DND-41 (cell line): ENCODE measurements around the gene KIFAP3.

Experiments used
- ATAC-seq: fragments of 200-7000 bp; cut with Tn5 transposase; 3 replicates; pipeline ENCODE4 v1.9.1; 2021; ENCODE audit warnings: low read depth; ENCODE audit not compliant: insufficient read depth
- DNase-seq: peaks from one replicate; pipeline ENCODE4 v3.0.0-alpha.2; 2020
- H2AFZ ChIP-seq: 2 replicates; pipeline ENCODE4 v1.6.0; 2012; ENCODE audit warnings: low read depth, low read length
- H3K27ac ChIP-seq: 2 replicates; pipeline ENCODE4 v1.5.1; 2012; ENCODE audit warnings: low read length, inconsistent platforms
- H3K27me3 ChIP-seq: fragments of 200-600 bp; sonication (generic); 2 replicates; pipeline ENCODE4 v1.6.0; 2012; ENCODE audit warnings: low read length, mild to moderate bottlenecking, inconsistent platforms; ENCODE audit not compliant: insufficient read depth, poor library complexity
- H3K36me3 ChIP-seq: 2 replicates; pipeline ENCODE4 v1.5.1; 2012; ENCODE audit warnings: low read length, inconsistent platforms; ENCODE audit not compliant: insufficient read depth
- H3K4me1 ChIP-seq: 2 replicates; pipeline ENCODE4 v1.5.1; 2012; ENCODE audit warnings: mild to moderate bottlenecking, low read length; ENCODE audit not compliant: insufficient read depth
- H3K4me2 ChIP-seq: 2 replicates; pipeline ENCODE4 v1.6.0; 2012; ENCODE audit warnings: mild to moderate bottlenecking, moderate library complexity, low read length, inconsistent platforms; ENCODE audit not compliant: insufficient read depth
- H3K4me3 ChIP-seq, 2 experiments: fragments of 200-600 bp in 1 of 2; shearing (Covaris generic) in 1 of 2; 2 replicates each; pipeline ENCODE4 v1.5.1; 2012 to 2016; ENCODE audit warnings: inconsistent platforms in 2 of 2, low read length in 2 of 2, mild to moderate bottlenecking in 2 of 2, low read depth in 1 of 2, moderate library complexity in 1 of 2
- H3K79me2 ChIP-seq: 2 replicates; pipeline ENCODE4 v1.6.0; 2012; ENCODE audit warnings: low read length, inconsistent platforms; ENCODE audit not compliant: insufficient read depth
- H3K9ac ChIP-seq: 2 replicates; pipeline ENCODE4 v1.6.0; 2012; ENCODE audit warnings: low read depth, mild to moderate bottlenecking, inconsistent platforms, low read length, moderate library complexity
- H3K9me3 ChIP-seq: 2 replicates; pipeline ENCODE4 v1.5.1; 2012; ENCODE audit warnings: low read length, moderate library complexity, mild to moderate bottlenecking, inconsistent platforms; ENCODE audit not compliant: insufficient read depth, severe bottlenecking
- H4K20me1 ChIP-seq: 2 replicates; pipeline ENCODE4 v1.6.0; 2012; ENCODE audit warnings: low read length; ENCODE audit not compliant: insufficient read depth
- CTCF ChIP-seq: IDR thresholded peaks from 2 replicates; pipeline ENCODE4 v1.5.1; 2012; ENCODE audit warnings: borderline replicate concordance, low read length, moderate library complexity, mild to moderate bottlenecking; ENCODE audit not compliant: poor library complexity, severe bottlenecking; ENCODE audit errors: extremely low read depth
- EZH2 ChIP-seq: IDR thresholded peaks from 3 replicates; pipeline ENCODE4 v1.6.1; 2012; ENCODE audit warnings: borderline replicate concordance, low read depth, mild to moderate bottlenecking, moderate library complexity, low read length, inconsistent platforms; ENCODE audit not compliant: severe bottlenecking

Gene KIFAP3

GRCh38 chr1:169943963-169944526 lies 130.4 kb downstream of the KIFAP3 start:
- ATAC-seq = no peak
- no peak for DNase-seq

GRCh38 chr1:169941982-169942830 lies 132.3 kb downstream of the KIFAP3 start:
- no peak overlapping the region for H3K4me2 ChIP-seq
- no peak overlapping the region for H3K4me3 ChIP-seq
- H3K27ac ChIP-seq = no peak overlapping the region

More at GRCh38 chr1:169943963-169944526, 130.4 kb downstream of the KIFAP3 start:
- no peaks in the 10 kb centered on the region for H3K79me2 ChIP-seq
- H3K4me2 ChIP-seq = no peak overlapping the region
- H3K36me3 ChIP-seq = 0 out of 2 replicates have a peak, but pooled peaks cover 3% of the 10 kb centered on the region
- no peaks in the 10 kb centered on the region for H3K4me1 ChIP-seq
- H3K9ac ChIP-seq = no peak overlapping the region
- H3K9me3 ChIP-seq = no peaks in the 10 kb centered on the region
- no peaks in the 10 kb centered on the region for H4K20me1 ChIP-seq
- H2AFZ ChIP-seq = no peak overlapping the region
- TF ChIP-seq EZH2 = no peak
- no peak for TF ChIP-seq CTCF
- no peaks in the 10 kb centered on the region for H3K27me3 ChIP-seq
- H3K4me3 ChIP-seq = no peak overlapping the region
- H3K27ac ChIP-seq = no peak overlapping the region

DNA sequence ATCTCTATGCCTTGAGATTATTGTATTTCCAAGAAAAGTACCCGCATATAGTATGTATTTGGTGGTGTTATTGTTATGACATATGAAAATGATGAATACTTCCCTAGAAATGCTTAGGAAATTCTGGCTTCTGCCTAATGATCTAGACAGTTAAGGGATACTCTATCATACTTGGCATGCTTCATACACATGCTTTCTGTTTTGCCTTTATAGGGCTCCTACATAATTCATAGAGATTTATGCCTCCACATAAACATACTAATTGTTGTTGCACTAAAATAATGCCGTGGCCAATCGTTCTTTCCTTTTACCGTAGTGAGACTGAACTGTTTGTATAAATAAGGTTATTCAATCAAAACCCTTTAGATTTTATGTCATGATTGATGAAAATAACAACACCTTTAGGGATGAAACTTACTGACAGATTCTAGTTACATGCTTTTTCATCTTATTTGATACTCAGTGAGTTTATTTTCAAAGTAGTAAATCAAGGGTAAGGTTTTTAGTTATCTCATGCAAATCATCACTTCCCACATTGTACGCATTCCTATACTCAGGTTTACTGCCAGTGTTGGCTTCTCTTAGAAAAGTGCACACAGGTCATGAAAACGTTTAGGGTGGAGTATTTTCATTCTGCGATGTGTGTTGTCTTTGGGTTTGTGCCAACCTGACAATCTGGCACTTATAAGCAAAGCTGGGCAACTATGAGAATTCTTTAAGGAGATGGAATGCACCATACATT lies 140.3 kb downstream of the KIFAP3 start:
- no peak overlapping the region for H3K4me3 ChIP-seq
- no peak overlapping the region for H3K27ac ChIP-seq
- no peaks in the 10 kb centered on the region for H3K36me3 ChIP-seq
- H3K27me3 ChIP-seq = no peaks in the 10 kb centered on the region
- H3K4me2 ChIP-seq = no peak overlapping the region
- TF ChIP-seq EZH2 = no peak
- TF ChIP-seq CTCF = no peak
- no peak overlapping the region for H2AFZ ChIP-seq
- H3K4me1 ChIP-seq = no peaks in the 10 kb centered on the region
- no peaks in the 10 kb centered on the region for H3K79me2 ChIP-seq
- H3K9me3 ChIP-seq = no peaks in the 10 kb centered on the region
- no peak overlapping the region for H3K9ac ChIP-seq
- no peaks in the 10 kb centered on the region for H4K20me1 ChIP-seq
- no peak for ATAC-seq
- DNase-seq = no peak

More at GRCh38 chr1:169941982-169942830, 132.3 kb downstream of the KIFAP3 start:
- ATAC-seq (peak; percentile 40; the same call in 1 of the 3 replicates), DNase-seq (no peak)
- Histone ChIP-seq H3K9ac (no peak overlapping the region), H3K9me3 (no peaks in the 10 kb centered on the region), H2AFZ (no peak overlapping the region), H3K27me3 (no peaks in the 10 kb centered on the region), H3K36me3 (0 out of 2 replicates have a peak, but pooled peaks cover 3% of the 10 kb centered on the region), H3K79me2 (no peaks in the 10 kb centered on the region), H3K4me1 (no peaks in the 10 kb centered on the region), H4K20me1 (no peaks in the 10 kb centered on the region)
- TF ChIP-seq CTCF (no peak), EZH2 (no peak)
